ENCODE measurements around the gene PUSL1.

PUSL1 gene

GRCh38 chr1:1335792-1336248 is 27.4 kb downstream of the PUSL1 start:
- TF ChIP-seq FOXP2 (optimal IDR thresholded peaks at IDR 0.05; ENCODE audit: borderline replicate concordance, extremely low read depth, extremely low read length, insufficient read depth) (no peak), SIN3A (IDR thresholded peaks at IDR 0.05; ENCODE audit: borderline replicate concordance, insufficient read depth, low read length) (no peak), POLR2AphosphoS5 (IDR thresholded peaks at IDR 0.05; ENCODE audit: low read depth, low read length) (no peak), REST (IDR thresholded peaks at IDR 0.05; ENCODE audit: insufficient read depth in 1 of 2, low read depth in 2 of 2, low read length in 2 of 2) (no peak), TAF1 (IDR thresholded peaks at IDR 0.05; ENCODE audit: borderline replicate concordance, insufficient read depth, low read length) (no peak)

- TF ChIP-seq REST (IDR thresholded peaks at IDR 0.05; ENCODE audit: insufficient read depth in 1 of 2, low read depth in 2 of 2, low read length in 2 of 2) (no peak), POLR2AphosphoS5 (IDR thresholded peaks at IDR 0.05; ENCODE audit: low read depth, low read length) (no peak), FOXP2 (optimal IDR thresholded peaks at IDR 0.05; ENCODE audit: borderline replicate concordance, extremely low read depth, extremely low read length, insufficient read depth) (no peak), TAF1 (IDR thresholded peaks at IDR 0.05; ENCODE audit: borderline replicate concordance, insufficient read depth, low read length) (no peak), SIN3A (IDR thresholded peaks at IDR 0.05; ENCODE audit: borderline replicate concordance, insufficient read depth, low read length) (no peak)
Measured at GRCh38 chr1:1336446-1336845, 28.0 kb downstream of the PUSL1 start.

GRCh38 chr1:1336931-1337792 is 28.8 kb downstream of the PUSL1 start:
- TF ChIP-seq POLR2AphosphoS5 (IDR thresholded peaks at IDR 0.05; ENCODE audit: low read depth, low read length) = no peak
- TF ChIP-seq TAF1 (IDR thresholded peaks at IDR 0.05; ENCODE audit: borderline replicate concordance, insufficient read depth, low read length) = no peak
- no peak for TF ChIP-seq FOXP2 (optimal IDR thresholded peaks at IDR 0.05; ENCODE audit: borderline replicate concordance, extremely low read depth, extremely low read length, insufficient read depth)
- TF ChIP-seq SIN3A (IDR thresholded peaks at IDR 0.05; ENCODE audit: borderline replicate concordance, insufficient read depth, low read length) = no peak
- no peak for TF ChIP-seq REST (IDR thresholded peaks at IDR 0.05; ENCODE audit: insufficient read depth in 1 of 2, low read depth in 2 of 2, low read length in 2 of 2)

DNA sequence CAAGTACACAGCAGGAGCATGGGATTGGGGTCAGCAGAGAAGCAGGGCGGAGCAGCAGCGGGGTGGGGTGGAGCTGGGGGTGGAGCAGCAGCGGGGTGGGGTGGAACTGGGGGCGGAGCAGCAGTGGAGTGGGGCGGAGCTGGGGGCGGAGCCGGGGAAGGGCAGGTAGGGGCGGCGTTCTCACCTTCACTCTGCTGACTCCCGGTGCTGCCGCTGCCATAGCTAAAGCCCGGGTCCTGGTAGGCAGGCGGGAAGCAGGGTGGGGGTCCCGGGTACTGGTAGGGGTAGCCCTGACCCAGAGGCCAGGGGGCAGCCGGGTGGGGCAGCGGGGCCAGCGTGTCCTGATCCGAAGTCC is 29.4 kb downstream of the PUSL1 start:
- TF ChIP-seq REST (IDR thresholded peaks at IDR 0.05; ENCODE audit: insufficient read depth in 1 of 2, low read depth in 2 of 2, low read length in 2 of 2) (no peak), POLR2AphosphoS5 (IDR thresholded peaks at IDR 0.05; ENCODE audit: low read depth, low read length) (no peak), TAF1 (IDR thresholded peaks at IDR 0.05; ENCODE audit: borderline replicate concordance, insufficient read depth, low read length) (no peak), SIN3A (IDR thresholded peaks at IDR 0.05; ENCODE audit: borderline replicate concordance, insufficient read depth, low read length) (no peak), FOXP2 (optimal IDR thresholded peaks at IDR 0.05; ENCODE audit: borderline replicate concordance, extremely low read depth, extremely low read length, insufficient read depth) (no peak)
